DMS 273 treated with DMSO at 0.1 percent for 48 hours (cell line): ENCODE data around the gene PDZD2.
"Not testable (repeated sequence)": the region's sequence is repeated elsewhere in the genome, so short reads cannot be mapped to it uniquely, and the experiment has no call there.

ENCODE experiments used
- DNase-seq: peaks from one replicate; lab custom pipeline; 2025; lab: John Stamatoyannopoulos, UW

PDZD2 gene

DNA sequence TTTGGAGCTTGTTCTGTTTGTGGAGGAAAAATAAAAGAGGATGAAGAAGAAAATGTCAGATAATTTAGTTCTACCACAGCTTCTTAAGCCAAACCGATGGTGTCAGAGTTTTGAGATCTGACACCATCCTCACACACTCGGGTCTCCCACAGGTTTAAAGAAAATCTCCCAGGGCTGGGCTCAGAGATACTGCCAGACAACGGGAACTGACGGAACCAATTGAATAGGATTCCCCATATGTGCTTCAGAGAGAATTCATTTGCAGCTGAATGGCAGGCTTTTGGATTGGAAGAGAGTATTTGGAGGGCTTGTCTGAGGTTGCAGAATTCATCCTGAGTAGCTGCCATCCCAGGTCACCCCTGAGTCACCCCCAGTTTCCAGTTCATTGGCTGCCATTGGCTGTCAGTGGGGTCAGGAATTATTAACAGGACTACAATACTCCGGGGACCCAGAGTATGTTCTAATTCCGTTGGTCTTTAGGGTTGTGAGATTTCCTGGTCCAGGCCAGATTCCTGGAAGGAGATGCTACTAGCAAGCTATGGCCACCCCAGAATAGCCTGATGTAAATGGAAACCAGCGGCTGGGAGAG, 131.3 kb downstream of the PDZD2 start:
- DNase-seq, result no peak

DNA sequence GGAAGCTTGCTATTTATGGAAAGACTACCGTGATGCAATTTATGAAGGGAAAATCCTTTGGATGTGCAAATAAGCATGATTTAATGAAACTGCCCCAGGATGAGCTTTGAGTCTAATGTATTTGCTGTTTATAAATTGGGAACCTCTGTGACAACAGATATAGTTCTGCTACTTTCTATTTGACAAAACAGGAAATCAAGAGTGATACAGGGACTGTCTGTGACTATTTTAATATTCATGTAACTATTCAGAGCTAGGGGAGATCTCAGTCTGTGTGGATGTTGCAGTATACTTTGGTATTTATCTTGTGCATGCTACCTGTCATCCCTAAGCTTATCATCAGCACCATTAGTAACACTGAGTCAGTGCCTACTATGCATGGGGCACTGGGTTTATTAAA, 132.1 kb downstream of the PDZD2 start:
- no peak for DNase-seq

DNA sequence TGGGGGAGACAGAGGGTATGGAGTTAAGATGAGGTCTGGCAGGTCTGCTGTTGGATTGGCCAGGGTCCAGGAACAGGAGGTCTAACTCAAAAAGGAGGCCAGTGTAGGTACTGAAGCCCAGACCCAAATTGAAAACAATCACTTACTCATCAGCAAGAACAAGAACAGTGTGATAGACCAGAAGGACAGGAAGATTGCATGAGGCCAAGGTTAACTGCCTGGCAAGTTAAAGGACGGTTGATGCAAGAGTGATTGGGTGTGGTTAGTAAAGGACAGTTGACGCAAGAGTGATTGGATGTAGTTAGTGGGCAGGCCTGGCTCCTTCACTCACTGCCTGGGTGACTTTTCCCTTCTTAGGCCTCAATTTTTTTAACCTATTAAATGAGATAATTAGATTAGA, 132.6 kb downstream of the PDZD2 start:
- DNase-seq, result no peak

DNA sequence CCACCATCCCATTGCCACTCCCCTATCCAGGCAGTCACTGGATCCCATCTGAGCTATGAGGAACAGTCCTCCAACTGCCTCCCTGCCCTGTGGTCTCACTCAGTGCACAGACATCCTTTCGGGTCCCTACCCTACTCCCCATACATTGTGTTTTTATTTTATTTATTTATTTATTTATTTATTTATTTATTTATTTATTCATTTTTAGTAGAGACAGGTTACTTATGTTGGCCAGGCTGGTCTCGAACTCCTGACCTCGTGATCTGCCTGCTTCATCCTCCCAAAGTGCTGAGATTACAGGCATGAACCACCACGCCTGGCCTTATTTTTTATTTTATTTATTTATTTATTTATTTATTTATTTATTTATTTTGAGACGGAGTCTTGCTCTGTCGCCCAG, 137.4 kb downstream of the PDZD2 start:
- not testable (repeated sequence) for DNase-seq

DNA sequence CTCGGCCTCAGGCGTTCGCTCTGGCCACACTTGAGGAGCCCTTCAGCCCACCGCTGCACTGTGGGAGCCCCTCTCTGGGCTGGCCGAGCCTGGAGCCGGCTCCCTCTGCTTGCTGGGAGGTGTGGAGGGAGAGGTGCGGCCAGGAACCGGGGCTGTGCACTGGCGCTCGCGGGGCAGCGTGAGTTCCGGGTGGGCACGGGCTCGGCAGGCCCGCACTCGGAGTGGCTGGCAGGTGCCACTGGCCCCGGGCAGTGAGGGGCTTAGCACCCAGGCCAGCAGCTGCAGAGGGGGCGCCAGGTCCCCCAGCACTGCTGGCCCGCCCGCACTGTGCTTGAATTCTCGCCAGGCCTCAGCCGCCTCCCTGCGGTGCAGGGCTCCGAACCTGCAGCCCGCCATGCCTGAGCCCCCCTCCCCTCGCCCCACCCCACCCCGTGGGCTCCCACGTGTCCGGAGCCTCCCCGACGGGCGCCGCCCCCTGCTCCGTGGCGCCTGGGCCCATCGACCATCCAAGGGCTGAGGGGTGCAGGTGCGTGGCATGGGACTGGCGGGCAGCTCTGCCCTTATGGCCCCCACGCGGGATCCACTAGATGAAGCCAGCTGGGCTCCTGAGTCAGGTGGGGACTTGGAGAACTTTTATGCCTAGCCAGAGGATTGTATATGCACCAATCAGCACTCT, 138.2 kb downstream of the PDZD2 start:
- no peak for DNase-seq

DNA sequence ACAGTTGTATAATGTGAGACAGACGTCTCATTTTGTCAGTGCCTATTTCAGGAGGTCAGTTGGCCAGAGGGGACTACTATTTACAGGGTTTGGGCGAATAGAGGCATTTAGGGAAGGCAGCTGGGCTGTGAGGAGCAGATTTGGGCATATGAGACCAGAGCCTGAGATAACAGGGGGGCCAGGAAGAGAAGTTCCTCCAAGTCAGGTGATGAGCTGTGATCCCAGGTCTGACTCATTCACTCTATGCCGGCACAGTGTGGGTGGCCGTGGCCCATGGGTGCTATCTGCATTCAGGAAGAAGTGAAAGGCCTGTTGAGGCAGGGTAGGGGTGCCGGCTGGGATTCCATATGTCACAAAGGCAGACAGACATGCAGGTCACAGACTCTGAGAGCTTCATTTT, 142.8 kb downstream of the PDZD2 start:
- DNase-seq, result no peak

DNA sequence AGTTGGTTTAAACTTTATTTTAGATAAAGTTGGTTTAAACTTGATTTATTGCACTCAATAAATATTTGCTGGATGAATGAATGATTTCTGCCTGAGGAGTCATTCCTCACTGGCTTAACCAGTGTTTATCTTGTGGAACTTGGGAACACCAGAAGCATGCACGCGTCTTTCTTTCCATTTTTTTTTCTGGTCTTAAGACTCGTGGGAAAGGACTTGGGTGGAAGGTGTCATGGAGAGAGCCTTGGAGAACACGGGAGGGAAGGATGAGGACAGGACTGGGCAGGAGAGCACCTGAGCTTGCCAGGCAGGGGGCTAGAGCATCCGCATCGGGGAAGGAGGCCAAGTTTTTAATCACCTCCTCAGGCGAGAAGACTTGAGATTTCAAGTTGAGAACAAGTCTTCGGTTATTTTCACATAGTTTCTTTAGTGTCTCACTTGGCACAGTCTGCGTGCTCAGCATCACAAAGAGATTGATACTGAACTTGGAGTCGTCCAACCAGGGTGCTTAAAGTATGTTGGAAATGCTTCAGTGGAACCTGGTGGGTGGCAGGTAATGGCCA, 144.2 kb downstream of the PDZD2 start:
- no peak for DNase-seq

DNA sequence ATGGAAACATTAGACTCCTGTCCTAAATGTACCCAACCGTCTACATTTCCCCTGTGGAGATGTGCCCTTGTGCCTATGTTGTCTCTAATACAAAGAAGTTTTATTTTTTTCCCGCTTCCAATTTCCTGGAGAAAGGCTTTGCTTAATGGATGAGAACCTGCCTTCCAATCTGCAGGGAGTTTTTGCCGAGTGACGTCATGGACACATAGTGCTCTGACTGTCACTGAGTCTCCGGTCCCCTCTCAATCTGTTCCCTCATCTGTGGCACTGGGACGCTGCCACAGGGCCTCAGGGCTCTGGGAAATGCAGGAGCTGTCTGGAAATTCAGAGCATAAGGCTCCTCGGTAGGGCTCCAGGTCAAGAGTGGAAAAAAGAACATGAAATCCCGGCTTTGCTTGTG, 144.8 kb downstream of the PDZD2 start:
- no peak for DNase-seq

DNA sequence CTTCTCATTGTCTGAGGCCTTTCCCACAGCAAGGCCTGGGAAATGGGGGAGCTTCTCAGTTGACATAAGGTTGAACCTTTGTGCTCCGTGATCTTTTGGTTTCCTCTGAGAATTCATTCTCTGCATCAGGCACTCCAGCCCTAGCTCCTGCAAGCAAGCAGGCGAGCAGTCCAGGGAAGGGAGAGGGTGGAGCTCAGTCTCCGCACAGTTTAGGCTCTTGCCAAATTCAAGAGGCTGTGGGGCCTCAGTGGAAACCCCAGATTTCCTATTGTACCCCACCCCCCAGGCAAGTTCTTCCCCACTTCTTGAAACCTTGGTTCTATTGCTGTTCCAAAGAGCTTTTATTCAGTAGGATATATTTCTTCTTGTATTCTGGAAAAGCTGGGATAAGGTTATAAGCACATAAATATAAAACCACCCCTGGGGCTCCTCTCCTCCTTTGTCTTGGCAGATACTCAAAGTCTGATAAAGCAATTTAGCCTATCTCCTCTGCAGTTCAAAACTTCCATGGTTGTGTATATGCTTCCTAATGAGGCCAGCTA, 147.2 kb downstream of the PDZD2 start:
- DNase-seq, result no peak

DNA sequence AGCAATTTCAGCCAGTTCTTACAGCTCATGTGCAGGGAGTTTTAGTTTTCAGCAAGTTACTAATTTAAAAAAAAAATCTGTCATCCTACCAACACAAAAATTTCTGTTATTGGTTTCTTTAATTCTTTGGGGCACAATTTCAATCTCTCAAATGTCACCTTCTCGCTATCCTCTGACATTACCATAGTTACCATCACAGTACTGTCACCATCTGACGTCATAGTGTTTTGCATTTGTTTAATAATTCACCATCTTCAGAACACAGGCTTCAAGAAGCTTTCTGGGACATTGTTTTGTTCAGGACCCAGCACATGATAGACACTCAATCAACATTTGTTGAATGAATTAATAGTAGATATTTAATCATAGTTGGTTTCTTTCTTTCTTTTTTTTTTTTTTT, 155.1 kb downstream of the PDZD2 start:
- no peak for DNase-seq

DNA sequence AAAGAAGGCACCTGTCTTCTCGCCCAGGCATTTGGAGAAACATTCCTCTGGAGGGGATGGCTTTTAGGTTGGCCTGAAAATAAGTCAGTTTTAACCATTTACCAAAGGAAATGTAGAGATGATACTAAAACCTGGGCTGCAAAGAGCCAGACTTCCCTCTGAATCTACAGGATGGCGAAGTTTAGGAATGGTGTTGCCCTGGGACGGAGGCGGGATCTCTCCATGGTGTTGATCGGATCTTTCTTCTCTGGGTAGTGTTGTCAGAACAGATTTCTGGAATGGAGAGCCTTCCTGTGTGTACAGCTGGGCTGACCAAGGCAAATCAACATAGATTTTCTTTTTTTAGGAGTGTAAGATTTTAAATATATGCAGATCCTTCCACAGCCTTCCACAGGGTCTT, 159.2 kb downstream of the PDZD2 start:
- DNase-seq, result no peak

DNA sequence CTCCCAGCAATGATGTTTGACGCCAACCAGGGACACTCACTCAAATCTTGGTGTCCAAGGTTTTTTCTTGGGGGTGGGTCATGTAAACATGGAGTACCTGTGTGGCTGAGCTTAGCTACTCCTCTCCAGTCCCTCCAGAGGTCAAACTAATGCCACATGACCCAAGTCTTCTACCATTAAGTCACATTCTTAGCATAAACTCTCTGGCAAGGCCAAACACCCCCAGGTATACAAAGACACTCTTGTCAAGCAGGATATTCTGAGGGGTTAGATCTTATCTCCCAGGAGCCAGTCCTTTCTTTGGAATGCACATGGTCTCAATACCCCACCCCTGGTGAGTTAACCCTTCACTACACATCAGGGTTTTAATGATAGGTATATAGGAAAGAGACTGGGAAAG, 161.4 kb downstream of the PDZD2 start:
- DNase-seq, result no peak

DNA sequence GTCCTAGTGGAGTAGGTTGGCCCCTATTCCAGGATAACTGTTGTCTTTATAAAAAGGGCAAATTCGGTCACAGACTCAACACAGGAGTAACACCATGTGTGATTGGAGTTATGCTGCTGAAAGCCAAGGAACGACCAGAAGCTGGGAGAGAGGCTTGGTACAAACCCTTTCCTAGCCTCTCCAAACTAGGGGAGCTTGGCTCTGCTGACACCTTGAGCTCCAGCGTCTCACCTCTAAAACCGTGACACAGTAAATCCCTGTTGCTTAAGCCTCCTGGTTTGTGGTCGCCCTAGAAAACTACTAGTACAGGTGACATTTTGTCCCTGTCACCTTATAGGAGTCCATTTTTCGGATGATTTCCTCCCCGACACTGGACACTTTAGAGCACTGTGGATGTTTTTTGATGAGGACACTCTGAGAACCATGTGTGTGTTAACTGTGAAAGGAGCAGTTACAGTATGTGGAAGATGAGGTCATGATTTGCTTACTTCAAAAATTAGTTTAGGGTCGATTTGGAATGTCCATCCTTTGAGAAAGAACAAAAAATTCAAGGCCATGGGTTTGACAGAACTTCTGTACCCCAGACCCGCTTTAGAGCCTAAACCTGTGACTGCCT, 167.0 kb downstream of the PDZD2 start:
- DNase-seq, result no peak

DNA sequence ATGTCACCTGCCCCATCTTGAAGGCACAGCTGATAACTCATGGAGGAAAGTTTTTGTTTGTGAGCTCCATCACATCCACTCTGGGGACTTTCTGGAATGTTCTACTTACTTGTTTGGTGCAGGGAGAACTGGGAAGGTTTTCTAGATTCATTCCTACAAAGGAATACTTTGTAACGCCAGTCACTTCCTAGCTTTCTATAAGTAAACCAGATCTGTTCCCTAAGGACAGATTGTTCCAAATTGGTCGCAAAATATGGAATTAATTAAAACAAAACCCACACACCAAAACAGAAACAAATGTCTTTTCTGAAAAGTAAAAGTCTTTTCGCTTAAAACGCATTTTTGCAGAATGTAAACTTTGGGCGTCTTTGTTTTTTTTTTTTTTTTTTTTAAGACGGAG, 167.6 kb downstream of the PDZD2 start:
- no peak for DNase-seq

DNA sequence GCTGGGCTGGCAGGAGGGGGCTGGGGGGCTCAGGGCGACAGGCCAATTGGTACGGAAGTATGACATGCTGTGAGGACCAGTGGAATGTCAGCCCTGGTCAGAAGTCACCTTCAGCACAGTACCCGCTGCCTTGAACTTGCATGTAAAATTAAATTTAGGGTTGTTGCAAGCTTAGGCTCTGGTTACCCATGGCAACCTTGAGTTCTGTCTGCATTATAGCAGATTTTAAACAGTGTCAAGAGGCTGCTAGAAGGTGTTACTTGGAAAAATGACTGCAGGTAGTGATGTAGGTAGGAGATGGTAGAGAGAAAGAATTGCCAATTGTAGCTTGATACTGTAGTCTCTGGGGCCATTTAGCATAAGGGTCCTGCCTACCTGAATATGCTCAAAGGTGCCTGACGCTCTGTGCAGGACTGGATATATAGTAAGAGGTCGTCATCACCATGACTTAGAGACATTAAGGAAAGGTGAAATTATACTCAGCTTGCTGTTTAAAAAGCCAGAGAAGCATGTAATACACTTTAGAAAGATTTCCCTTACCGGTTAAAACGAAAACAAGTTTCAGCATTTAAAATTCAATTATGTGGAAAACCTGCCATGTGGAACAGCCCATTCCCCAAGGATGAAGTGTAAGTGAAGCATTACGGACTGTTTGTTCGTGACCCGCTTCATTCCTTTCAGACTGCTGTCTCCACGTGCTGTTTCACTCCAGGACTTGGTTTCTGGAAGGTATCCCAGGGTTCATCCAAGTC, 169.0 kb downstream of the PDZD2 start:
- no peak for DNase-seq

DNA sequence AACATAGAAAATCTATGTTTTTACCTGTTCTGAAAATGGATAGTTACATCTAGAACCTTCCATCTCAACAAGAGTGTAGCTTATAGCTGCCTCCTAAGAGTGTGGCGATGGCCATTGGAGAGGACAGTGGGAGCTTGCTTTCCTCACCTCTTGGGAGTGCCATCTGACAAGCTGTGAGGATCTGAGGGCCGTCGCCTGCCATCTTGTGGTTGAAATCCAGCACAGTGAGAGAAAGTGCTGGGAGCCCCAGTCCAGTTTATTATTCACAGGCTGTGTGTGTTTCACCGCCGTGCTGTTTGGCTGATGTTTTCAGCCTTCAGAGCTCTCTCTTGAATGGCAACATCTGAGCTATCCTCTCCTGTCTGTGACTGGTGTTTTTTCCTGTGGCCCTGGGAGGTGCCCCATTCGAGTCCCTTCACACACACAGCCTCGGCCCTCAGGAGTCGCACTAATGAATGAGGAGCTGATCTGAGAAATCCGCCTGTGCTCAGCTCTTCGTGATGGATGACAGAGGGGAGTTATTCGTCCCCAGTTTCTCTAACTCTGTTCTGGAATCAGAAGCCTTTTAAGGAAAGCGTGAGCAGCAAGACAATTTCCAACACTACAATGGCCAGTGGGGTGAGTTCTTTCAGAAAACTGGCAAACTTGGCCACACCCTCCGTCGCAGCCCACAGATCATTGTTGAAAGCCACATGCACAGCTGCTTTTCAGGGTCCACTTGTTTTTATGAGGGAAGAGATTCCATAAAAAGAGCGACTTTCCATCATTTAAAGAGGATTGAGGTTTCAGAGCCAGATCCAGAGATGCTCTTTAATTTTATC, 170.3 kb downstream of the PDZD2 start:
- peak; percentile 57 for DNase-seq

DNA sequence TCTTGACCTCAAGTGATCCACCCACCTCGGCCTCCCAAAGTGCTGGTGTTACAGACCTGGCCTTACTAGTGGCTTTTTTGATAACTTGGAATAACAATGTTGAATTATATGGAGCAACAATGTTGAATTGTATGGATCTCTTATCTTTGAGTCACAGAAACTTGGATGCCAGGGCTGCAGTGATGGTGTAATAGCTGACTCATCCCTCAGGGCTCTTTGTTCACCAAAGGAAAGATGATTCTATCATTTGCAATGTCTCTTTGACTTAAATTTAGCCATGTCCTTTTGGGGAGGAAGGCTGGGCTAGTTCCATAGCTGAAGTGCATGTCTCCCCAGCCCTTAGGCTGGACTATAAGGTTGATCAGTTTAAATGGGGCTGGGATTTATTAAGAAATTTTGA, 172.3 kb downstream of the PDZD2 start:
- no peak for DNase-seq

DNA sequence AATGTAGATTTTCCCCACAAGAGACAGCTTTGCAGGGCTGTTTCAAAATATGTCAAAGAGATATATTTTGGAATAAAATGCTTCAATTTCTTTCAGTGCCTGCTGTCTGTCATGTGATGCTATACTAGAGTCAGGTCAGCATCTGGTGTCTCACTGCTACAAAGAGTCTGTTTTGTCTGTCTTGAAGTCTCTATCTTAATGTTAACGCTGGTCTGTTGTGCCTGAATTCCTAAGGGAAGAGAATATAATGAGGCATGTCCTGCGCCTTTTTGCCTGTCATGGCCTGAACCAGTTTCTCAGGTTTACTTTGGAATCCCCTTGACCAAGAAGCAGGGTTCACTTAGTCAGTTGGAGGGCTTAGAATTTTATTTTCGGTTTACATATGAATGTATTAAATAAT, 176.4 kb downstream of the PDZD2 start:
- peak; percentile 24 for DNase-seq

DNA sequence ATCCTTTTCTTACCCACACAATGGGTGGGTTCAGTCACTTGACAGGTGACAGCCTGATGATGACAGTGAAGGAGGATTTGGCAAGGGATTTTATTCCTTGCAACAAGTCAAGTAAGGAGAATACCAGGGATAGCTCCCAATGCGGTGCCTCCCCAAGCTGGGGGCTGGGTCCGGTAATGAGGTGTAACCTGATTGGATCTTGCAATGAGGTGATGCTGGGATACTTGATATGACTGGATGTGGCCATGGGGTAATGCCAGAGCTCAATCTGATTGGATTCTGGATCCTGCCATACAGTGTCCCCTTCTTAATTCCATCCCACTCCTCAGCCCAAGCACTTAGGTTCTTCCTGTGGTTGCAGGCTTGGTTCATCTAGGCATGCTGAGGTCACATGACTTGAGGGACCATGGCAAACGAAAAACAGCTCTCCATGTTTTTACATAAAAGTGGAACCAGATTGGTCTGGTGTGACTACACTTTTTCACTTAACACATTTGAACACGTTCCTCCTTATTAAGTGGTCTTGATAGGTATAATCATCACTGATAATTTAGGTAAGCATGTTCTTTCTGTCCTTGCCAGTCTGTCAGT, 181.1 kb downstream of the PDZD2 start:
- DNase-seq, result no peak

DNA sequence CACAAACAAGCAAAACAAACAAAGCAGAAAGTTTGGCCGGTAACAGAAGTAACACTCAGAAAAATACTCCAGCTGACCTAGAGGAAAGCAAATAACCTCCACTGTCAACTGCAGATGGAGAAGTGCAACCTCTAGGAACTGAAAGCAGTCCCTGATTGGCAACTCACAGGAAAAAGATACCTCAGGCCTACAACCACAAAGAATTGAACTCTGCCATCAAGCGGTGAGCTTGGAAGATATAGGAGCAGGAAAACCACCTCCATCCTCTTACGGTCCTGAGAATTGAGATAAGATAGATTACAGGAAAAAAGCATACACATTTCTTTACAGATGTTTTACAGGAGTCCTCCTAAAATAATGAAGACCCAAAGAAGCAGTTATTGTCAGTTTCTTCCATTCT, 184.5 kb downstream of the PDZD2 start:
- DNase-seq, result no peak

DNA sequence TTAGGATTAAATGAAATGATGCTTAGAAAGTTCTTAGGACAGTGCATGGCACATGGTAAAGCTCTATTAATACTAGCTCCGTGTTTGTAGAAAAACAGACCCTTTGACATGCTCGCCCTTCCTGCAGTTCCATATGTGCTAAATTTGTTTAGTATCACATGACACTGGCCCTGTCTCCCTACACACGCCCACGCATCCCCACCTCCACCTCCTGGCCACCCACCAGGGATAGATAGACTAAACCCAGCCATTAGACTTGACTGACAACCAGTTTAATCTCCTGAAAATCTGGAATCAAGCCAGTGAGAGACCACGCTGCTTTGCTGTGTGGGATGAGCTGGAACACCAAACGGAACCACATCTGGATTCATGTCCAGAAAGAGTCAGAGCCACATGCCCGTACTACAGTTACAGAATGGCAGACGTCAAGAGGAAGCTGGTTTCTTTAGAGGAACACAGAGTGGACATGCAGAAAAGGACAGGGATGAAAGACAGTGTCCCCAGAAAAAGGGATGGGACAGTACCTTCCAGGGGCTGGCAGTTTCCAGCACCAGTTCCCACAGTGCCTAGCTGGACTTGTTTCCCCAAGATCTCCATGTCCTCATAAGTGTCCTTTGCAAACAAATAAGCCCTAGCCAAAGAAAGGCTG, 186.1 kb downstream of the PDZD2 start:
- no peak for DNase-seq
